NCI-H2107 treated with DMSO at 0.1 percent for 48 hours (cell line): ENCODE data around the gene LGI2.

ENCODE experiments used
- DNase-seq: peaks from one replicate; lab custom pipeline; 2025; ENCODE audit not compliant: unreplicated experiment; lab: John Stamatoyannopoulos, UW

The LGI2 gene

GRCh38 chr4:24999392-25000089, 31.2 kb downstream of the LGI2 start:
- DNase-seq, result no peak

- DNase-seq, result no peak
Measured at GRCh38 chr4:24995346-24995919, 35.3 kb downstream of the LGI2 start.

- no peak for DNase-seq
Measured at GRCh38 chr4:24993551-24994080, 37.1 kb downstream of the LGI2 start.

GRCh38 chr4:24992968-24993367, 37.8 kb downstream of the LGI2 start:
- no peak for DNase-seq

- DNase-seq, result no peak
Measured at GRCh38 chr4:24991015-24991414, 39.7 kb downstream of the LGI2 start.

GRCh38 chr4:24989327-24989726, 41.4 kb downstream of the LGI2 start:
- no peak for DNase-seq

GRCh38 chr4:24988776-24989175, 42.0 kb downstream of the LGI2 start:
- DNase-seq, result no peak

GRCh38 chr4:24984602-24985532, 45.9 kb downstream of the LGI2 start:
- no peak for DNase-seq

GRCh38 chr4:24980740-24981139, 50.0 kb downstream of the LGI2 start:
- no peak for DNase-seq

- no peak for DNase-seq
Measured at GRCh38 chr4:24980064-24980690, 50.6 kb downstream of the LGI2 start.

GRCh38 chr4:24979554-24979953, 51.2 kb downstream of the LGI2 start:
- DNase-seq, result no peak

GRCh38 chr4:24978291-24979075, 52.3 kb downstream of the LGI2 start:
- DNase-seq, result no peak

- DNase-seq, result no peak
Measured at GRCh38 chr4:24975510-24975909, 55.2 kb downstream of the LGI2 start.

- no peak for DNase-seq
Measured at GRCh38 chr4:24973747-24974601, 56.8 kb downstream of the LGI2 start.

GRCh38 chr4:24973404-24973746, 57.4 kb downstream of the LGI2 start:
- DNase-seq, result no peak

GRCh38 chr4:24971192-24971591, 59.6 kb downstream of the LGI2 start:
- no peak for DNase-seq

GRCh38 chr4:24970635-24971034, 60.1 kb downstream of the LGI2 start:
- DNase-seq, result no peak

GRCh38 chr4:24970191-24970590, 60.6 kb downstream of the LGI2 start:
- DNase-seq, result no peak

GRCh38 chr4:24969486-24969885, 61.3 kb downstream of the LGI2 start:
- no peak for DNase-seq

- DNase-seq, result no peak
Measured at GRCh38 chr4:24968992-24969391, 61.8 kb downstream of the LGI2 start.
